GM12864 (cell line): ENCODE measurements around the gene IBA57.
A peak's percentile ranks its signal among the peaks of the same experiment; 100 is the strongest.

Experiments
- DNase-seq: peaks from one replicate; pipeline ENCODE4 v3.0.0-alpha.2; 2011; ENCODE audit warnings: low read depth
- H3K4me3 ChIP-seq: 2 replicates; pipeline ENCODE4 v1.5.1; 2011; ENCODE audit warnings: mild to moderate bottlenecking, low read depth, low read length, control low read depth
- CTCF ChIP-seq: IDR thresholded peaks from 2 replicates; pipeline ENCODE4 v1.5.1; 2011; ENCODE audit warnings: low read depth, mild to moderate bottlenecking, moderate library complexity, low read length, control low read depth, inconsistent platforms; ENCODE audit errors: missing control alignments

The IBA57 gene

GRCh38 chr1:228125185-228125584, 40.4 kb upstream of the IBA57 start:
- DNase-seq, result no peak
- no peak for TF ChIP-seq CTCF
- H3K4me3 ChIP-seq, result no peak overlapping the region

DNA sequence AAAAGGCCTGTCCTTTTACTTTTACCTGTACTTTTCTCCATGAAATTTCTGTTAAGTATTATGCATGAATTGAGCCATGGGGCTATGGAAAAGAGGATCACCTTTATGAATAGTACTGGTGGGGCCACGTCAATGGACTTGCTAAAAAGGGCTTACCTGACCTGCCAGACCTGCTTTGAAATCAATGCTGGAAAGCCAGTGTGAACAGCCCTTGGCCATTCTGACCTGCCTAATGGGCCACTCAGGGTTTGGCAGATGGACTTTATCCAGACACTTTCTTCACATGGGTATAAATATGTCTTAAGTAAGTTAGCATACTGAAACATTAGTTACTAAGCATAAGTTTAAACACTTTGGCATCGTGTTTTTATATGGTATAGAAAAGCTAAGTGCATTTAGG, 33.8 kb upstream of the IBA57 start:
- DNase-seq, result no peak
- TF ChIP-seq CTCF, result no peak

DNA sequence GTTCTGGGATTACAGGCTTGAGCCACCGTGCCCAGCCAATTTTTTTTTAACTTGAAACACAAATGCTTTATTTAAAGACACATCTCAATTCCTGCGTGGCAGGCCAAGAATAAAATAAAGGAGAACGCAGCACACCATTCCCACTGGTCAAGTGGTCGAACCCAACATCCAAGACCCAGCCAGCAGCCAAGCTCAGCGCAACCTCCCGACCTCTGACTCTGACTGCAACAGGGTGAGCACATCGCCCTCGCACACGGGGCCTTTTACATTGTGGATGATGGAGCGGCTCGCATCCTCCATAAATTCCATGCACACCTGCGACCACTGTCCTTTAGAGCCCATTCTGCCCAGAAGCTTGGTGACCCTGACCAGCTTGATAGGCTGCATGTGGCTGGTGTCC, 31.0 kb upstream of the IBA57 start:
- DNase-seq, result no peak
- TF ChIP-seq CTCF, result no peak
- H3K4me3 ChIP-seq, result no peak overlapping the region

More for the DNA sequence above, 33.8 kb upstream of the IBA57 start:
- no peak overlapping the region for H3K4me3 ChIP-seq

GRCh38 chr1:228136901-228137300, 28.7 kb upstream of the IBA57 start:
- no peak overlapping the region for H3K4me3 ChIP-seq
- DNase-seq, result no peak
- no peak for TF ChIP-seq CTCF

GRCh38 chr1:228139406-228139930, 26.1 kb upstream of the IBA57 start:
- H3K4me3 ChIP-seq, result peak overlapping the region; percentile 90
- DNase-seq, result no peak
- no peak for TF ChIP-seq CTCF

- H3K4me3 ChIP-seq, result peak within 1 kb of the TSS; percentile 90
- peak; percentile 7 for TF ChIP-seq CTCF
- peak; percentile 99 for DNase-seq
Observed at GRCh38 chr1:228139931-228140723, 25.5 kb upstream of the IBA57 start, which contains the start of gene GUK1. TSS of gene GUK1 (plus strand) at chr1:228140279. CDS start at chr1:228140303, 24 bp downstream.
